ENCODE results near the gene MUC4. TPM values are rescaled to one million over a fixed set of nuclear protein-coding genes. Genes with fewer than 3 reads are reported as not detected.
A peak's percentile ranks its signal among the peaks of the same experiment; 100 is the strongest.

Gene MUC4
- total RNA-seq, 2 experiments from 2014 or later, result 0.08 to 0.15 TPM

GRCh38 chr3:195850857-195851543 is 39.3 kb upstream of the MUC4 start:
- no peak overlapping the region for H3K27ac Mint-ChIP-seq
- H3K4me1 Mint-ChIP-seq, result peaks cover 7% of the 10 kb centered on the region
- no peaks in the 10 kb centered on the region for H3K36me3 Mint-ChIP-seq (ENCODE audit: low read depth)
- ChIA-PET CTCF (interaction anchor here (0.6 to 5.2 kb wide), 39 partner anchors 8 to 545 kb away, joined by 3 to 46 read pairs (median 4); partner anchors contain the start of genes MUC20 and TNK2), POLR2A (interaction anchor here (1.0 to 1.2 kb wide), 2 partner anchors 57 to 308 kb away, joined by 3 to 5 read pairs; partner anchors contain the start of genes PPP1R2 and TNK2)
- no peaks in the 10 kb centered on the region for H3K27me3 Mint-ChIP-seq
- DNase-seq, result peak; percentile 91
- peak overlapping the region; percentile 2 for H3K4me3 Mint-ChIP-seq
- H3K9me3 Mint-ChIP-seq, result no peaks in the 10 kb centered on the region

- POLR2A ChIA-PET, result no interaction called here
Observed at GRCh38 chr3:195849322-195850074, 37.8 kb upstream of the MUC4 start.

GRCh38 chr3:195847055-195847950 is 35.6 kb upstream of the MUC4 start:
- Mint-ChIP-seq H3K27ac (no peak overlapping the region), H3K9me3 (no peaks in the 10 kb centered on the region), H3K36me3 (ENCODE audit: low read depth) (no peaks in the 10 kb centered on the region), H3K4me3 (no peak overlapping the region), H3K27me3 (peaks cover 2% of the 10 kb centered on the region), H3K4me1 (peaks cover 7% of the 10 kb centered on the region)
- ChIA-PET CTCF (no interaction called here), POLR2A (no interaction called here)
- no peak for DNase-seq

More at GRCh38 chr3:195849322-195850074, 37.8 kb upstream of the MUC4 start:
- peaks cover 7% of the 10 kb centered on the region for H3K4me1 Mint-ChIP-seq
- CTCF ChIA-PET, result interaction anchor here (0.6 to 5.2 kb wide), 35 partner anchors 9 to 734 kb away, joined by 3 to 46 read pairs (median 5); partner anchors contain the start of genes MUC20 and TNK2
- H3K9me3 Mint-ChIP-seq, result no peaks in the 10 kb centered on the region
- no peaks in the 10 kb centered on the region for H3K27me3 Mint-ChIP-seq
- no peak for DNase-seq
- no peaks in the 10 kb centered on the region for H3K36me3 Mint-ChIP-seq (ENCODE audit: low read depth)
- H3K4me3 Mint-ChIP-seq, result no peak overlapping the region
- H3K27ac Mint-ChIP-seq, result no peak overlapping the region

GRCh38 chr3:195845483-195845882 is 33.8 kb upstream of the MUC4 start:
- Mint-ChIP-seq H3K4me1 (no peaks in the 10 kb centered on the region), H3K4me3 (no peak overlapping the region)
- POLR2A ChIA-PET, result no interaction called here

GRCh38 chr3:195844671-195845218 is 33.0 kb upstream of the MUC4 start:
- CTCF ChIA-PET, result interaction anchor here (1.2 to 1.6 kb wide), 2 partner anchors 10 to 15 kb away, joined by 3 read pairs; no protein-coding TSS in a partner anchor
- H3K4me3 Mint-ChIP-seq, result no peak overlapping the region
- no peak for DNase-seq
- H3K36me3 Mint-ChIP-seq (ENCODE audit: low read depth), result no peaks in the 10 kb centered on the region
- POLR2A ChIA-PET, result no interaction called here
- H3K27me3 Mint-ChIP-seq, result peaks cover 2% of the 10 kb centered on the region
- H3K4me1 Mint-ChIP-seq, result no peaks in the 10 kb centered on the region
- no peak overlapping the region for H3K27ac Mint-ChIP-seq
- no peaks in the 10 kb centered on the region for H3K9me3 Mint-ChIP-seq

More at GRCh38 chr3:195845483-195845882, 33.8 kb upstream of the MUC4 start:
- Mint-ChIP-seq H3K9me3 (no peaks in the 10 kb centered on the region), H3K36me3 (ENCODE audit: low read depth) (no peaks in the 10 kb centered on the region), H3K27ac (no peak overlapping the region), H3K27me3 (peaks cover 2% of the 10 kb centered on the region)
- DNase-seq, result no peak
- CTCF ChIA-PET, result no interaction called here

DNA sequence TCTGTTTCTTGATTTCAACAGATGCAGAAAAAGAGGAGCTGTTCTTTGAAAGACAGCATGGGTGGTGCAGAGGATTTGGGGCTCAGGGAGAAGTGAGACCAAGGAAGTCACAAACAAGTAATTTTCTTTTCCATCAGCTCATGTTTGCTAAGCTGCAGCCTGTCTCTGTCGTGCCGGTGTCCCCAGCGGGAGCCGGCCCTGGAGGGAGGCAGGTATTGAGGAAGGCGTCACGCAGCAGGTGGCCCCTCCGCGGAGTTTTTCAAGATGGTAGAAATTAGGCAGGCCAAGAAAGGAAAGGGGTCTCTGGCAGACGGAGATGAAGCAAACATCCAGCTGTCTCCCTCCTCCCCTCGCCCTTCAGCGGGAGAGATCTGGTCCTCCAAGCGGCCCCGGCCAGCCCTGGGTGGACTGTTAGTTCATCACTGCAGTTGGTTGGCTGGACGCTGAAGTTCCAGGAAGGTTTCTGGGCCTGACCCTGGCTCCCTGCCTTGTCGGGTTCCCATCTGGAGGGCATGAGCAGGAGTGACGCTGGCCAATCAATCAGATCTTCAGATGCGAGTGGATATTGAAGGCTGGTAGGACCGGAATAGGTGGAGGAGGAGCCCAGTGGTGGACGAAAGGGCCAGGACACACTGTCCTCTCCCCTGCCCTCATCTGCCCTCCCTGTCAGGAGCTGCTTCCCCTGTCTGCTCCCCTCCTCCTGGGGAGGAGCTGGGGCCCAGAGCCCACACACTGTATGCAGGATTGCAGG is 27.7 kb upstream of the MUC4 start:
- H3K36me3 Mint-ChIP-seq (ENCODE audit: low read depth), result no peaks in the 10 kb centered on the region
- POLR2A ChIA-PET, result interaction anchor here (0.6 kb wide), 1 partner anchor 429 kb away, joined by 3 read pairs; no protein-coding TSS in a partner anchor
- peaks cover 10% of the 10 kb centered on the region for H3K27me3 Mint-ChIP-seq
- H3K27ac Mint-ChIP-seq, result no peak overlapping the region
- CTCF ChIA-PET, result interaction anchor here (0.8 to 4.3 kb wide), 3 partner anchors 11 to 80 kb away, joined by 3 to 36 read pairs (median 3); no protein-coding TSS in a partner anchor
- H3K9me3 Mint-ChIP-seq, result no peaks in the 10 kb centered on the region
- DNase-seq, result no peak
- H3K4me3 Mint-ChIP-seq, result no peak overlapping the region
- no peaks in the 10 kb centered on the region for H3K4me1 Mint-ChIP-seq

GRCh38 chr3:195838714-195839113 is 27.0 kb upstream of the MUC4 start:
- POLR2A ChIA-PET, result interaction anchor here (0.6 kb wide), 1 partner anchor 429 kb away, joined by 3 read pairs; no protein-coding TSS in a partner anchor
- DNase-seq, result no peak
- H3K36me3 Mint-ChIP-seq (ENCODE audit: low read depth), result no peaks in the 10 kb centered on the region

GRCh38 chr3:195836476-195837135 is 24.9 kb upstream of the MUC4 start:
- H3K36me3 Mint-ChIP-seq (ENCODE audit: low read depth), result no peaks in the 10 kb centered on the region
- no peak overlapping the region for H3K27ac Mint-ChIP-seq
- H3K4me3 Mint-ChIP-seq, result no peak overlapping the region
- DNase-seq, result no peak
- no peaks in the 10 kb centered on the region for H3K4me1 Mint-ChIP-seq
- peaks cover 8% of the 10 kb centered on the region for H3K27me3 Mint-ChIP-seq
- CTCF ChIA-PET, result interaction anchor here (1.4 kb wide), 1 partner anchor 13 kb away, joined by 3 read pairs; no protein-coding TSS in a partner anchor
- no peaks in the 10 kb centered on the region for H3K9me3 Mint-ChIP-seq
- POLR2A ChIA-PET, result no interaction called here

More at GRCh38 chr3:195838714-195839113, 27.0 kb upstream of the MUC4 start:
- H3K9me3 Mint-ChIP-seq, result no peaks in the 10 kb centered on the region
- CTCF ChIA-PET, result interaction anchor here (0.8 to 4.3 kb wide), 3 partner anchors 11 to 79 kb away, joined by 3 to 36 read pairs (median 3); no protein-coding TSS in a partner anchor
- H3K27ac Mint-ChIP-seq, result no peak overlapping the region
- peaks cover 8% of the 10 kb centered on the region for H3K27me3 Mint-ChIP-seq
- no peaks in the 10 kb centered on the region for H3K4me1 Mint-ChIP-seq
- H3K4me3 Mint-ChIP-seq, result no peak overlapping the region

- no peaks in the 10 kb centered on the region for H3K9me3 Mint-ChIP-seq
- CTCF ChIA-PET, result interaction anchor here (1.4 kb wide), 1 partner anchor 14 kb away, joined by 3 read pairs; no protein-coding TSS in a partner anchor
Observed at GRCh38 chr3:195835791-195836190, 24.1 kb upstream of the MUC4 start.

GRCh38 chr3:195834675-195835583 is 23.2 kb upstream of the MUC4 start:
- ChIA-PET CTCF (interaction anchor here (1.3 to 1.4 kb wide), 2 partner anchors 15 kb away, joined by 3 to 9 read pairs; no protein-coding TSS in a partner anchor), POLR2A (no interaction called here)
- Mint-ChIP-seq H3K9me3 (no peaks in the 10 kb centered on the region), H3K27me3 (peaks cover 8% of the 10 kb centered on the region), H3K4me3 (no peak overlapping the region), H3K4me1 (no peaks in the 10 kb centered on the region), H3K36me3 (ENCODE audit: low read depth) (no peaks in the 10 kb centered on the region), H3K27ac (no peak overlapping the region)
- no peak for DNase-seq

More at GRCh38 chr3:195835791-195836190, 24.1 kb upstream of the MUC4 start:
- DNase-seq, result no peak
- Mint-ChIP-seq H3K4me1 (no peaks in the 10 kb centered on the region), H3K36me3 (ENCODE audit: low read depth) (no peaks in the 10 kb centered on the region), H3K27ac (no peak overlapping the region), H3K27me3 (peaks cover 8% of the 10 kb centered on the region), H3K4me3 (no peak overlapping the region)
- POLR2A ChIA-PET, result no interaction called here

DNA sequence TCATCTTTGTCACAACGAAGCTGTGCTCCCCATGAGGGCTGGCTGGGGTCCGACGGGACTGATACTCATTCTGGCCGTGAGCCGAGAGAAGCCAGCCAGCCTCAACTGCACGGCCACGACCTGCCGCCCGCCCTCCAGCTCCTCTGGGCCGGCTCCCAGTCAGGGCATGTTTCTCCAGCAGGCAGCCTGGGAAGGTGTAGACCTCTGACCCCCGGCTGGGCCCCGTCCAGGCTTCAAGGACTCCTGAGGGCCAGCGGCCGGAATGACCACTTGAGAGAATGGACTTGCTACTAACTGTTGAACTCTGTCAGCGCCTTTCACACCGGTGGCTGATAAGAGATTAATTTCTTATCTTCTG is 18.1 kb upstream of the MUC4 start:
- no peaks in the 10 kb centered on the region for H3K9me3 Mint-ChIP-seq
- no peaks in the 10 kb centered on the region for H3K36me3 Mint-ChIP-seq (ENCODE audit: low read depth)
- ChIA-PET CTCF (no interaction called here), POLR2A (no interaction called here)
- no peaks in the 10 kb centered on the region for H3K27me3 Mint-ChIP-seq
- DNase-seq, result no peak
- no peak overlapping the region for H3K4me3 Mint-ChIP-seq
- no peaks in the 10 kb centered on the region for H3K4me1 Mint-ChIP-seq
- H3K27ac Mint-ChIP-seq, result no peak overlapping the region

All from activated CD4-positive, alpha-beta memory T cell treated with anti-CD3 and anti-CD28 coated beads, Interleukin-2, amount 10 ng/mL, durations not matched to agents 7 days and 5 days (primary cell).